Central memory CD4-positive, alpha-beta T cell (primary cell): Measurements from ENCODE around the gene HPN.

Source experiments
- DNase-seq: peaks from one replicate; pipeline ENCODE4 v3.0.0; 2022

HPN gene

DNA sequence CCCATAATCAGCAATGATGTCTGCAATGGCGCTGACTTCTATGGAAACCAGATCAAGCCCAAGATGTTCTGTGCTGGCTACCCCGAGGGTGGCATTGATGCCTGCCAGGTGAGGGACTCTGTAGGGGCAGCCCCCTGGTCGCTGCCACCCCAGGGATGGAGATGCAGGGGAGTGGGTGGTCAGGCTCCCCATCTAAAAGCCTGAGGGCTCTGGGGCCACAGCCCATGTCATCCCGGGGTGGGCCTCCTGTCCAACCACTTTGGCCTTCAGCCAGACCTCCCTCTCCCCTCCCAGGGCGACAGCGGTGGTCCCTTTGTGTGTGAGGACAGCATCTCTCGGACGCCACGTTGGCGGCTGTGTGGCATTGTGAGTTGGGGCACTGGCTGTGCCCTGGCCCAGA is 24.1 kb downstream of the HPN start:
- no peak for DNase-seq

GRCh38 chr19:35066121-35066520 is 24.6 kb downstream of the HPN start:
- DNase-seq: no peak

GRCh38 chr19:35066691-35067563 is 25.4 kb downstream of the HPN start:
- DNase-seq: peak; percentile 81

DNA sequence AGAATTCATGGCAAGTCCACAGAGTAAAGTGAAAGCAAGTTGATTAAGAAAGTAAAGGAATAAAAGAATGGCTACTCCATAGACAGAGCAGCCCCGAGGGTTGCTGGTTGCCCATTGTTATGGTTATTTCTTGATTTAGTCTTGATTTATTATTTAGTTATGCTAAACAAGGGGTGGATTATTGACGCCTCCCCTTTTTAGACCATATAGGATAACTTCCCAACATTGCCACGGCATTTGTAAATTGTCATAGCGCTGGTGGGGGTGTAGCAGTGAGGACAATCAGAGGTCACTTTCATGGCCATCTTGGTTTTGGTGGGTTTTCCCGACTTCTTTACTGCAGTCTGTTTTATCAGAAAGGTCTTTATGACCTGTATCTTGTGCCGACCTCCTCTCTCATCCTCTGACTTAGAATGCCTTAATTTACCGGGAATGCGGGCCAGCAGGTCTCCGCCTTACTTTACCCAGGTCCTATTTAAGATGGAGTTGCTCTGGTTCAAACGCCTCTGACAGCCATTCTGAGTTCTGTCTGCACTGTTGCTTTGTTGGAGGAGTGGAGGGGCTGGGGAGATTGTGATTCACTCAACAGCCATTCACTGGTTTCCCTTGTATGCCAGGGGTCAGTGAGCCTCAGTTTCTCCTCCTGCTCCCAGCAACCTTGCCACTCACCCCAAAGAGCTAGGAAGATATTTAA is 27.6 kb downstream of the HPN start:
- no peak for DNase-seq

DNA sequence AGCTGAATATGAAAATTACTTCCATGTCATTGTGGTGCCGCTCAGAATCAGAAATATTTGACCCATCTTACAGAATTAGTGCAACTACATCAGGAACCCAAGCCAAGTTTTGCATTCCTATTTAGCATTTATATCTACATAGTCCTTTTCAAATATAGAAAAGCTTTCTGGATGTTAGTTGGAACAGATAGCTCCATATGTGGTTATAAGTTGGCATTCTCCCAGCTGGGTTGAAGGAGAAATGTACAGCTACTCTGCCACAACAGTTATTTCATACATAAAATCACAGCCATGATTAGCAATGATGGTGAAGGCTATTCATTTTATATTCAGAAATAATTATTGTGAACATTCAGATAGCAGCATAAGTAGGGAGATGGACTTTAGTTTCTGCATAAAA is 28.2 kb downstream of the HPN start:
- DNase-seq: no peak

GRCh38 chr19:35070471-35070870 is 28.9 kb downstream of the HPN start:
- no peak for DNase-seq

DNA sequence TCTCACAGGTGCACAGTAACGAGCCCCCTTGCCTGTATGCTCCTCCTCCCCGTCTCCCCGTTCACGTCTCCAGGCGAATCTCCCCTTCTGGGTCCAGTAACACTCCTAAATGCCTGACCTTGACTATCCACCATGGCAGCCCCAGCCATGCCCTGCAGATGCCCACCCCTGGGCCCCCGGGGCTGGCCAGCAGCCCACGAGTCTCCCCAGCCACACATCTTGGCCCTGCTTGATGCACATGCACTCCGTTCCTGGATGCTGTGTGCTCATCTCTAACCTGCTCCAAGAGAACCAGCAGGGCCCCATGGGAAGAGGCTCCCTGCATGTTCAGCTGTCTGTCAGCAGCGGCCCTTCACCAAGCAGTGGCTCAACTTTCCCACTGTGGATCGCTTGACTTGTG is 32.0 kb downstream of the HPN start:
- no peak for DNase-seq

DNA sequence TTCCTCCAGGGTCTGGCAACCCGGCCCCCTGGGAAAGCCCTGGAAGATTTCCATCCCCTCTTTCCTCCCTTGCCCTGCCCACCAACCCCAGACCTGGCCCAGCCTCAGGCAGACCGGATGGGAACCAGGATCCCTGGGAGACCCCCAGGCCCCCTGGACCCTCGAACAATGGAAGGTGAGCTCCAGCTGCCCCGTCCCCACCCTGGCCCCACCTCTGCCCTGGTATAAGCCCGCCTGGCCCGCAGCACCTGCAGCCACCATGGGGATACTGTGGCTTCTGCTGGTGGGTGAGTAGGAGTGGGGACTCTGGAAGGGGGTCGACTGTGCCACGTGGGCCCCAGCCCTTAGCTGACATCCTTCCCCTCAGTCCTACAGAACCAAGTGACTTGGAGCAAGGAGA is 32.4 kb downstream of the HPN start:
- DNase-seq: no peak

GRCh38 chr19:35074426-35075201 is 33.1 kb downstream of the HPN start:
- DNase-seq: no peak

DNA sequence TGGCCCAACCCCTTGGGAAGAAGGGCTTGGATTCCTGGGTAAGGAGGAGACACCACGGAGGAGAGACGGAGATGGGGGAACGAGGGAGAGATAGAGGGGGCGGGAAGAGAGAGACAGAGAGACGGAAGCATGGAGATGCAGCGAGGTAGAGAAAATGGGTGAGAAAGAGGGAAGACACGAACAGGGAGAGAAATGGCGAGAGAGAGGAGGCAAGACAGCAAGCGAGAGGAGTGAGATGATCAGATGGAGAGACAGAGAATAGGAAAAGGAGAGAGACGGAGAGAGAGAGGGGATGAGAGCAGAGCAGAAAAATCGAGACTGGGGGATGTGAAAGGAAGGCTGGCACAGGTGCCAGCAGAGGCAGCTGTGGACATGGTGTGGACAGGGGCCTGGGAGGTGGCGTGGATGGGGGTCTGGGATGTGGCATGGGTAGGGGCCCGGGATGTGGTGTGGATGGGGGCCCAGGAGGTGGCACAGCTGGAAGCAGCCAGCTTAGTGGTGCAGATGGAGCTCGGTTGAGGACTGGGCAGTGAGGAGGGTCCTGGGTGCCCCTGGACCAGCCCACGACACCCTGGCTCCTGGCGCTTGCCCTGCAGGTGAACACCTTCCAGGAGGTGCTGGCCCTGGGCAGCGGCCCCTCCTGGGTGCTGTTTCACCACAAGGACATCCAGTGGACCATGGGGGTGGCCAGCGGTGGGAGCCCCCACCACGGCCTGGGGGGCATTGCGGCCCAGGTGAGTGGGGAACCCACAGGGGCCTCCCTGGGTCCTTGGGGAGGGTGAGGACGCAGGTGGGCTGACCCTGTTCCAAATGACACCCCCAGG is 33.9 kb downstream of the HPN start:
- DNase-seq: no peak

GRCh38 chr19:35076026-35076370 is 34.5 kb downstream of the HPN start:
- no peak for DNase-seq

GRCh38 chr19:35076657-35077056 is 35.1 kb downstream of the HPN start:
- no peak for DNase-seq

DNA sequence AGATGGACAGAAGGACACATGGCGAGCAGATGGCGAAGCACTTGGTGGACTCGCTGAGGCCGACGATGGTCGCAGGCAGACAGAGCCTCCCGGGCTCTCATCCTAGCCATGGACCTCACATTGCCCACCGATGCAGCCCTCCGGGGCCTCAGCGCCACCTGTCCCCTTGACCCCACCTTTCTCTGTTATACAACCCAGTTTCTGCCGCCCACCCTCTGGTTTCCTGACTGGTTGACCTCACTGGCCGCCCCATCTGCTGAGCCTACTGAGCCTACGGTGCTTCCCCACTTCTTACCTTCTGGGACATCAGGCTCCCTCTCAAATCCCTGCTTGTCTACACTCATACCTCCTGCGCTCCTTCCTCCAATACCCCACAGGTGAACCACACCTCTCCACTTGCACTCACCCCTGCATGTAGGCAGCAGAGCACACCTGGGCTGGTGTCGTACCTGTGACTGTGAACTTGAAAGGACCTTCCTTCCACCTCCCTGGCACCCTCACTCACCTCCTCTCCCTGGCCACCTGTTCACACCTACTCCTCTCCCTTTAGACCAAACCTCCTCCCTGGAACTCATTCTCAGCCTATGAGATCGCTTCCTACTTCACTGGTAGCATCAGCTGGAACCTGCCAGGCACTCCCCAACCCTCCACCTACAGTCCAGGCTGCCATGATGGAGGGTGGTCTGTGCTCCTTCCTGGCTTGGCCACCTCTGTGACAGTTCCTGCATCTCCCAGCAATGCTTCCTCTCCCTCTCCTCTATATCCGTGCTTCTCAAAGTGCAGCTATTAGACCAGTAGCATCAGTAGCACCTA is 36.1 kb downstream of the HPN start:
- DNase-seq: no peak

DNA sequence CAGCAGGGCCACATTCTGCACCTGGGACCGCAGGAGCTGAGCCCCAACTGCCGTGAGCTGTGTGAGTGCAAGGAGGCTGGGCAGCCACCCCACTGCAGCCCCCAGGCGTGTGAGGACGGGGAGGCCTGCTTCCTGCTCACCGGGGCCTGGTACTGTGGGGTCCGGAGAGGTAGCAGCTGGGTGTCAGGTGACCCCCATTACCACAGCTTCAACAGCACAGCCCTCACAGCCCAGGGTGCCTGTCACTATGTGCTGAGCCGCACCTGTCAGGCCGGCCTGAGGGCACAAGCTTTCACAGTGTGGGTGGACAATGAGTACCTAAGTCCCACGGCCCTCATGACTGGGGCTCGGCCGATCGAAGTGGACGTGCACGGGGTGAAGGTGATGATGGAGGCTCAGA is 38.3 kb downstream of the HPN start:
- no peak for DNase-seq

GRCh38 chr19:35080613-35081170 is 39.2 kb downstream of the HPN start:
- no peak for DNase-seq

DNA sequence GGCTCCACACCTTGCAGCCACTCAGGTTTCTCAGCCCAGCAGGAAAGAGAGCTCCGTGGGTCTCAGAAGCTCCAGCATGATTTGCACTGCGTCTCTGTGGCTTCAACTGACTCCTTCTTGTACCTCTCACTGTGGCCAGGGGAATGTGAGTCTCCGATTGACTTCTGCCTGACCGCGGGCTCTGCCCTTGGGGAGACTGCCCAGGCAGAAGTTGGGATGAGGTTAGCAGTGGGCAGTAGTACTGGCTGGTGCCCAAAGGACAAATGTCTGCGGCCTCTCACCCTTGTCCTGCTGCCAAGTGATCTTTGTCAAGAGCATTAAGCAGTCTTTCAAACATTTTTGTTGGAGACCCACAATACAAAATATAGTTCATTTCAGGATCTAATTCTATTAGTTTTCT is 39.7 kb downstream of the HPN start:
- DNase-seq: no peak

GRCh38 chr19:35083691-35084508 is 42.4 kb downstream of the HPN start:
- no peak for DNase-seq

- no peak for DNase-seq
Observed at GRCh38 chr19:35084509-35084762, 42.9 kb downstream of the HPN start.

DNA sequence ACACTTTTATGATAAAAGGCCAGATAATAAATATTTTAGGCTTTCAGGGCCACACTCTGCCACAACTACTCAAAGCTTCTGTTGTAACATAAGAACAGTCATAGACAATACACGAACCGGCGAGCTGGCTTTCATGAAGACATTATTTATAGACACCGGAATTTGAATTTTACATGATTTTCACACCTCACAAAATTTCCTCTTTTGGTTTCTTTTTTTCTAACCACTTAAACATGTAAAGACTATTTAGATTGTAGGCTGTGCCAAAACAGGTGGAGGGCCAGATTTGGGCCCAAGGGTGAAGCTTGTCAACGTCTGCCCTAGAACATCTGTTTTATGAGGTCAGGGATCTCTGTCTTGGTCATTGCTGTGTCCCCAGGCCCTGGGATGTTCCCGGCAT is 44.4 kb downstream of the HPN start:
- no peak for DNase-seq

- DNase-seq: no peak
Observed at GRCh38 chr19:35086455-35086854, 44.9 kb downstream of the HPN start.

DNA sequence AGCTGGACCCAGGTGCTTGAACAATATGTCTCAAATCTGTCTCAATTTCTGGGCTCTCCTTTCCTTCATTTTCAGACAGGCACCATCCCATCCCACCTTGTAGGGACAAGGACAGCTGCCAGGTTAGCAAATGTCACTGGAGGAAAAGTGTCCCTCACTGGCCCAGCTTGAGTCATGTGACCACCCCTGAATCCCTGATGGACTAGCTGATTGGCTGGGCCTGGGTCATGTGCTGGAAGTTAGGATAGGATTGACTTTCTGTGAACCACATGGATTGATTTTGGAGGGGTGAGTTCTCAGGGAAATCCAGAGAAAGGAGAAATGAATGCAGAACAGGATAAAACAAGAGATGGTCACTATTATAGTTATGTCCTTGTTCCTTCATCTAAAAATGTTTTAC is 45.9 kb downstream of the HPN start:
- DNase-seq: no peak
